ENCODE measurements around the gene HSBP1. TPM values are rescaled to one million over a fixed set of nuclear protein-coding genes. Genes with fewer than 3 reads are reported as not detected.

The HSBP1 gene
- total and polyA plus RNA-seq, 2 donors from 2014 or later, result 110 to 192 TPM

DNA sequence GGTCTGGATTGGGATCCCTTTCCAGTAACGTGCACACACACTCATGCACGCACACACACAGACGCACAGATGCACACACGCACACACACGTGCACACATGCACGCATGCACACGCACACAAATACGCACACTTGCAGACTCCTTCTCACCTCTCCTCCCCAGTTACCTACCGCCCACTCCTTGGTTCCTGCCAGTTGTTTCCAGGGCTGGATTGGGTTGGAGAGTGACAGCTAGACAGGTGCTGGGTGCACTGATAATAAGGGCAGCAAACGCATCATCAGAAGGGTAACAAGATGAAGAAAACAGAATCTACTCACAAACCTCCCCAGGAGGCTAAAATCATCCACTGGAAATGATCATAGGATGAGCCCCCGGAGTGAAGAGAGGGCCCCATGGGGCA lies 45.0 kb downstream of the HSBP1 start:
- TF ChIP-seq, protein P1, sequence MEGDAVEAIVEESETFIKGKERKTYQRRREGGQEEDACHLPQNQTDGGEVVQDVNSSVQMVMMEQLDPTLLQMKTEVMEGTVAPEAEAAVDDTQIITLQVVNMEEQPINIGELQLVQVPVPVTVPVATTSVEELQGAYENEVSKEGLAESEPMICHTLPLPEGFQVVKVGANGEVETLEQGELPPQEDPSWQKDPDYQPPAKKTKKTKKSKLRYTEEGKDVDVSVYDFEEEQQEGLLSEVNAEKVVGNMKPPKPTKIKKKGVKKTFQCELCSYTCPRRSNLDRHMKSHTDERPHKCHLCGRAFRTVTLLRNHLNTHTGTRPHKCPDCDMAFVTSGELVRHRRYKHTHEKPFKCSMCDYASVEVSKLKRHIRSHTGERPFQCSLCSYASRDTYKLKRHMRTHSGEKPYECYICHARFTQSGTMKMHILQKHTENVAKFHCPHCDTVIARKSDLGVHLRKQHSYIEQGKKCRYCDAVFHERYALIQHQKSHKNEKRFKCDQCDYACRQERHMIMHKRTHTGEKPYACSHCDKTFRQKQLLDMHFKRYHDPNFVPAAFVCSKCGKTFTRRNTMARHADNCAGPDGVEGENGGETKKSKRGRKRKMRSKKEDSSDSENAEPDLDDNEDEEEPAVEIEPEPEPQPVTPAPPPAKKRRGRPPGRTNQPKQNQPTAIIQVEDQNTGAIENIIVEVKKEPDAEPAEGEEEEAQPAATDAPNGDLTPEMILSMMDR (IDR thresholded peaks at IDR 0.05; ENCODE audit: borderline replicate concordance, extremely low read depth, insufficient read depth), result no peak
- no peak for DNase-seq
- Histone ChIP-seq H3K27ac (ENCODE audit: low read depth in 2 of 2, low read length in 2 of 2) (no peak overlapping the region), H3K9me3 (ENCODE audit: control insufficient read depth in 2 of 3, insufficient read depth in 1 of 3, low read length in 3 of 3) (no peaks in the 10 kb centered on the region), H3K4me1 (ENCODE audit: control insufficient read depth in 2 of 3, insufficient read depth in 2 of 3, low read depth in 1 of 3, low read length in 3 of 3) (no peaks in the 10 kb centered on the region), H3K27me3 (ENCODE audit: control insufficient read depth, insufficient read depth, low read length) (no peaks in the 10 kb centered on the region), H3K36me3 (ENCODE audit: control insufficient read depth in 2 of 3, insufficient read depth in 3 of 3, low read length in 3 of 3) (no peaks in the 10 kb centered on the region), H3K9ac (ENCODE audit: low read length in 3 of 3) (no peak overlapping the region), H3K4me3 (ENCODE audit: low read length in 3 of 3) (no peak overlapping the region)
- intact Hi-C loops (cut with DNase I), result no loop called here
- FAIRE-seq, result no peak

DNA sequence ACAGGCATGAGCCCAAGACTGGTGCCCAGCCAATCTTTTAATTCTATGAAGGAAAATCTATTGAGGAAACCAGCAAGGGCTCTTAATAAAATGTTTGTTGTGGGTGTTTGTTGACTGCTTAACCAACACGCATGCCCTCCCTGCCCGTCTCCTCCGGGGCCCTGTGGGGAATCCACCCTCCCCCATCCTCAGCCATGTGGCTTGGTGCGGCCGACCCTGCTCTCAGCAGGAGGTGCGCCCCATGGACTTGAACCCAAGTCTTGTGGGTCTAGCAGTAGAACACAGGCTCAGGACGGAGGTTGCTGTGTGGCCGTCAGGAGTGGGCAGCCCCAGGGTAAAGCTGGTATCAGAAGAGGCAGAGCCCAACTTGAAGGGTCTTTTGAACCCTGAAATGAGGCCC lies 46.1 kb downstream of the HSBP1 start:
- H3K9me3 ChIP-seq (ENCODE audit: control insufficient read depth in 2 of 3, insufficient read depth in 1 of 3, low read length in 3 of 3), result no peaks in the 10 kb centered on the region
- TF ChIP-seq, protein P1 (IDR thresholded peaks at IDR 0.05; ENCODE audit: borderline replicate concordance, extremely low read depth, insufficient read depth), result no peak
- H3K4me3 ChIP-seq (ENCODE audit: low read length in 3 of 3), result no peak overlapping the region
- intact Hi-C loops (cut with DNase I), result no loop called here
- H3K4me1 ChIP-seq (ENCODE audit: control insufficient read depth in 2 of 3, insufficient read depth in 2 of 3, low read depth in 1 of 3, low read length in 3 of 3), result no peaks in the 10 kb centered on the region
- H3K27ac ChIP-seq (ENCODE audit: low read depth in 2 of 2, low read length in 2 of 2), result no peak overlapping the region
- no peaks in the 10 kb centered on the region for H3K27me3 ChIP-seq (ENCODE audit: control insufficient read depth, insufficient read depth, low read length)
- no peaks in the 10 kb centered on the region for H3K36me3 ChIP-seq (ENCODE audit: control insufficient read depth in 2 of 3, insufficient read depth in 3 of 3, low read length in 3 of 3)
- no peak for FAIRE-seq
- DNase-seq, result no peak
- H3K9ac ChIP-seq (ENCODE audit: low read length in 3 of 3), result no peak overlapping the region

DNA sequence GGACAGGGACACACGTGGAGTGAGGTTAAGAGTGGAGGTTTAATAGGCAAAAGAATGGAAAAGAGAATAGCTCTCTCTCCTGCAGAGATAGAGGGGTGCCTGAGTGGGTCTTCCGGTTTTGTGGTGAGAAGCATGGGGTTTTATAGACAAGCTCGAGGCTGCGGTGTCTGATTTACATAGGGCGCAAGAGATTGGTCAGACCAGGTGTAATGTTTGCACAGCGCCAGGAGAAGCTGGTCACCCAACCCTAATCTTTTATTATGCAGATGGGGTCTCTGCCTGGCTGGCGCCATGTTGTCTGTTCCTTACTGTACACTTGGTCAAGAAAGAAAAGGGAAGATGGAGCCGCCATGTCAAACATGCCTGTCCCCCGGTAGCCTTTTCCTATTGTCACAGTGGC lies 46.6 kb downstream of the HSBP1 start:
- Histone ChIP-seq H3K36me3 (ENCODE audit: control insufficient read depth in 2 of 3, insufficient read depth in 3 of 3, low read length in 3 of 3) (no peaks in the 10 kb centered on the region), H3K4me1 (ENCODE audit: control insufficient read depth in 2 of 3, insufficient read depth in 2 of 3, low read depth in 1 of 3, low read length in 3 of 3) (no peaks in the 10 kb centered on the region), H3K27ac (ENCODE audit: low read depth in 2 of 2, low read length in 2 of 2) (no peak overlapping the region), H3K9ac (ENCODE audit: low read length in 3 of 3) (no peak overlapping the region), H3K27me3 (ENCODE audit: control insufficient read depth, insufficient read depth, low read length) (no peaks in the 10 kb centered on the region), H3K9me3 (ENCODE audit: control insufficient read depth in 2 of 3, insufficient read depth in 1 of 3, low read length in 3 of 3) (no peaks in the 10 kb centered on the region), H3K4me3 (ENCODE audit: low read length in 3 of 3) (no peak overlapping the region)
- DNase-seq (no peak), FAIRE-seq (no peak)
- intact Hi-C loops (cut with DNase I), result no loop called here
- TF ChIP-seq, protein P1 (IDR thresholded peaks at IDR 0.05; ENCODE audit: borderline replicate concordance, extremely low read depth, insufficient read depth), result no peak

DNA sequence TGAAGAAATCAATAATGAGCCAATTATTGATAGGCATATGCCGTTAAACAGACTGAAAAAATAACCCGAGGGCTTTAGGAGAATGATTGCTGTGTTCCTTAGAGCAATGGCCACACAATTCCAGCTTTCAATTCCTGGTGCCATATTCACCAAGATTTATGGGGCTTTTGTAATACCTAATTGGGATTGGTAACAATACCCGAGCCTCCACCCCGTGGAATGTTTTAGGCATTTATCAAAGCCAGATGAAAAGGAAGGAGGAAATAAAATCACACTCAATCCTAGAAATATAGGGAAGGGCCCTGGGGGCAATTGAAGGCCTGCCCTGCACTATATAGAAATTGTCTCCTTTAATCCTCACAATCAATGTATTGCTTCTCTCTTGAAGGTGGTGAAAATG lies 49.0 kb downstream of the HSBP1 start:
- no peaks in the 10 kb centered on the region for H3K4me1 ChIP-seq (ENCODE audit: control insufficient read depth in 2 of 3, insufficient read depth in 2 of 3, low read depth in 1 of 3, low read length in 3 of 3)
- intact Hi-C loops (cut with DNase I), result no loop called here
- H3K27ac ChIP-seq (ENCODE audit: low read depth in 2 of 2, low read length in 2 of 2), result no peak overlapping the region
- DNase-seq, result no peak
- TF ChIP-seq, protein P1 (IDR thresholded peaks at IDR 0.05; ENCODE audit: borderline replicate concordance, extremely low read depth, insufficient read depth), result no peak
- H3K27me3 ChIP-seq (ENCODE audit: control insufficient read depth, insufficient read depth, low read length), result no peaks in the 10 kb centered on the region
- H3K9me3 ChIP-seq (ENCODE audit: control insufficient read depth in 2 of 3, insufficient read depth in 1 of 3, low read length in 3 of 3), result no peaks in the 10 kb centered on the region
- no peaks in the 10 kb centered on the region for H3K36me3 ChIP-seq (ENCODE audit: control insufficient read depth in 2 of 3, insufficient read depth in 3 of 3, low read length in 3 of 3)
- no peak for FAIRE-seq
- H3K9ac ChIP-seq (ENCODE audit: low read length in 3 of 3), result no peak overlapping the region
- H3K4me3 ChIP-seq (ENCODE audit: low read length in 3 of 3), result no peak overlapping the region
